HG02588 (cell line): ENCODE measurements around the gene NBR1.
"Not testable (repeated sequence)": the region's sequence is repeated elsewhere in the genome, so short reads cannot be mapped to it uniquely, and the experiment has no call there.

Source experiments
- ATAC-seq: cut with Tn5 transposase; IDR thresholded peaks from one replicate; pipeline ENCODE4 v1.9.1; 2021; ENCODE audit warnings: mild to moderate bottlenecking, moderate library complexity; ENCODE audit not compliant: unreplicated experiment

The NBR1 gene

GRCh38 chr17:43240596-43241352 lies 69.8 kb downstream of the NBR1 start:
- not testable (repeated sequence) for ATAC-seq

- ATAC-seq = not testable (repeated sequence)
These were observed 75.4 kb downstream of the NBR1 start for GRCh38 chr17:43246456-43246855.
